Astrocyte (in vitro differentiated cells and primary cell): ENCODE data around the gene FGF2. TPM values are rescaled to one million over a fixed set of nuclear protein-coding genes. Genes with fewer than 3 reads are reported as not detected.
"Not testable (repeated sequence)": the region's sequence is repeated elsewhere in the genome, so short reads cannot be mapped to it uniquely, and the experiment has no call there.

Experiments
- DNase-seq: peaks from one replicate; pipeline ENCODE4 v3.0.0-alpha.2; 2010; ENCODE audit warnings: low read depth
- FAIRE-seq: peaks from 2 replicates; lab custom pipeline; 2011; peaks lifted over from hg19 to GRCh38; lab: Jason Lieb, UNC
- H2AFZ ChIP-seq: 2 replicates; pipeline ENCODE4 v1.6.0; 2012; ENCODE audit warnings: low read depth, low read length, inconsistent platforms
- H3K27ac ChIP-seq: 2 replicates; pipeline ENCODE4 v1.5.1; 2011; ENCODE audit warnings: low read depth, low read length, inconsistent platforms
- H3K27me3 ChIP-seq: 2 replicates; pipeline ENCODE4 v1.6.0; 2011; ENCODE audit warnings: low read length, inconsistent platforms; ENCODE audit not compliant: insufficient read depth
- H3K36me3 ChIP-seq: 2 replicates; pipeline ENCODE4 v1.5.1; 2011; ENCODE audit warnings: low read length, inconsistent platforms; ENCODE audit not compliant: insufficient read depth
- H3K4me1 ChIP-seq: 2 replicates; pipeline ENCODE4 v1.5.1; 2011; ENCODE audit warnings: low read length, inconsistent platforms; ENCODE audit not compliant: insufficient read depth
- H3K4me2 ChIP-seq: 2 replicates; pipeline ENCODE4 v1.6.0; 2012; ENCODE audit warnings: low read length, inconsistent platforms
- H3K4me3 ChIP-seq: 2 replicates; pipeline ENCODE4 v1.5.1; 2011; ENCODE audit warnings: low read depth, mild to moderate bottlenecking, low read length, inconsistent platforms; ENCODE audit not compliant: insufficient read depth
- H3K79me2 ChIP-seq: 2 replicates; pipeline ENCODE4 v1.6.0; 2012; ENCODE audit warnings: mild to moderate bottlenecking, low read length, inconsistent platforms; ENCODE audit not compliant: insufficient read depth
- H3K9ac ChIP-seq: 2 replicates; pipeline ENCODE4 v1.6.0; 2012; ENCODE audit warnings: mild to moderate bottlenecking, low read length, inconsistent platforms
- H3K9me3 ChIP-seq: 2 replicates; pipeline ENCODE4 v1.5.1; 2012; ENCODE audit warnings: low read depth, mild to moderate bottlenecking, low read length, inconsistent platforms; ENCODE audit not compliant: insufficient read depth
- H4K20me1 ChIP-seq: 2 replicates; pipeline ENCODE4 v1.6.0; 2012; ENCODE audit warnings: low read length, inconsistent platforms; ENCODE audit not compliant: insufficient read depth
- H3K27ac Mint-ChIP-seq: one replicate; pipeline ENCODE4 v1.8.0; 2021; ENCODE audit warnings: mild to moderate bottlenecking, mixed read lengths; ENCODE audit not compliant: unreplicated experiment
- H3K27me3 Mint-ChIP-seq: one replicate; pipeline ENCODE4 v1.8.0; 2021; ENCODE audit warnings: low read depth, mixed read lengths; ENCODE audit not compliant: unreplicated experiment
- H3K36me3 Mint-ChIP-seq: one replicate; pipeline ENCODE4 v1.8.0; 2021; ENCODE audit warnings: low read depth, mixed read lengths; ENCODE audit not compliant: unreplicated experiment
- H3K4me1 Mint-ChIP-seq: one replicate; pipeline ENCODE4 v1.8.0; 2021; ENCODE audit warnings: low read depth, mixed read lengths; ENCODE audit not compliant: unreplicated experiment
- H3K4me3 Mint-ChIP-seq: one replicate; pipeline ENCODE4 v1.8.0; 2021; ENCODE audit warnings: mild to moderate bottlenecking, moderate library complexity, mixed read lengths; ENCODE audit not compliant: unreplicated experiment
- H3K9me3 Mint-ChIP-seq: one replicate; pipeline ENCODE4 v1.8.0; 2021; ENCODE audit warnings: mild to moderate bottlenecking, mixed read lengths; ENCODE audit not compliant: unreplicated experiment
- EZH2 ChIP-seq: IDR thresholded peaks from 2 replicates; pipeline ENCODE4 v1.6.1; 2012; ENCODE audit warnings: mild to moderate bottlenecking, low read length, inconsistent platforms; ENCODE audit not compliant: insufficient read depth
- total RNA-seq: library from RNA; stranded (reverse); gene quantifications from 2 replicates; pipeline ENCODE4 v1.2.1, GENCODE V29; 2021
- TF ChIP-seq, protein P1 (sequence below): IDR thresholded peaks from 2 replicates; pipeline ENCODE4 v1.5.1; 2011; ENCODE audit warnings: low read depth, mild to moderate bottlenecking, inconsistent platforms, low read length, moderate library complexity; ENCODE audit not compliant: insufficient read depth

The FGF2 gene
- total RNA-seq, 1 donor from 2014 or later, result 38.4 TPM

DNA sequence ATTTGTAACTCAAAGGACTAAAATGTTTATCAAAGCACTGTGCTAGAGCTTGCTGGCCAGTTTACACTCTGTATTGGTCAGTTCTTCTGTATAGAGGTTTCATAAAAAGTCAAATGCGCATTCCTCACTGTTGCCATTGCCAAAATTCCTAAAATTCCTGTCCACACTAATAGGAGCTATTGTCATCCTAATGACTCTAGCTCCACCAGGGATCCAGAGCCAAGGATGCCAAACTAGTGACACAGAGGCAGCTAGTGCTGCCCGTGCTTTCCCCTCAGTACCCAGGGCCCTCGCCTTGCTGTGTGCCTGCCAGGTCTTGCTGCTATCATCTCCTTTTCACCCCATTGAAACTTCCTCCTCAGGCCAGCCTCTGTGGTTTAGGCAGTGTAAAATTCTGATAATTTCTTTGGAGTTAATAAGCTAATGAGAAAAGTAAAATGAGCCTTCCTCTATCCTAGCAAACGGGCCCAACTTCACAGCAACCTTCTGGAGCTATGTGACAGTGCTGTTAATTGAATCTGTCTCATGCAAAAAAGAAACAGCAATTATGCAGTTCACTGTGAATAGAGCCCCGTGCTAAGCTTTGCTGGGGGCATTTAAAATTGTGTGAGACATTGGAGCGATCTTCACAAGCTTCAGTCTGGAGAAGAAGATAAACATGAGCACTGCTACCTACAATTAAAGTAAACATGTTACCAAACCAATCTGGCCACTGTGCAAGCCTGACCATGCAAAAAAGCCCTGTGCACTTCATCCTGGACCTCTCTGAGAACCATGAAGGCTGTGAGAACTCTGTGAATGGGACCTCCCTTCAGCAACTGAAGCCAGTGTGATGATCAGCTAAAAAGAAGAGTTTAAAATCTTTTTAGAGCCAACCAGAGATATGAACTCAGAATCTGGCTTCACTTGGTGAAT, 43.1 kb upstream of the FGF2 start:
- peak overlapping the region; percentile 70 for H3K4me3 Mint-ChIP-seq

DNA sequence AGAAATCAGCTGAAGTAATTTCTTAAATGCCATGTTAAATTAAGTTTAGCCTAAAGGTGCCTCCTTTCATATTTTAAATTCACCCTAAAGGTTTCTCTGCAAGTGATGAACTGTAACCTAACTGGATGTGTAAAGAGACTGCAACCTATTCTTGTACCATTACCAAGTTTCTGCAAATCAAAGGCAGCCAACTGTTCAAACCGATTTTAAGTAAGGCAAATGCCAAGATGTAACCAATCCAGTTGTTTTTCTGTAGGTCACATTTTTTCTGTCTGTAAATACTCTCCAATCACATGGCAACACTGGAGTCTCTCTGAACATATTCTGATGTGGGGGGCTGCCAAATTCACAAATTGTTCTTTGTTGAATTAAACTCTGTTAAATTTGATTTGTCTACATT, 42.4 kb upstream of the FGF2 start:
- Mint-ChIP-seq H3K36me3 (no peaks in the 10 kb centered on the region), H3K4me1 (peaks cover 20% of the 10 kb centered on the region), H3K27me3 (no peaks in the 10 kb centered on the region), H3K27ac (peak overlapping the region; percentile 94), H3K4me3 (no peak overlapping the region), H3K9me3 (peaks cover 5% of the 10 kb centered on the region)
- no peak overlapping the region for H3K4me3 ChIP-seq
- no peak overlapping the region for H2AFZ ChIP-seq
- peak overlapping the region; percentile 58 for H3K9ac ChIP-seq
- H3K9me3 ChIP-seq, result no peaks in the 10 kb centered on the region
- peaks cover 23% of the 10 kb centered on the region for H3K4me1 ChIP-seq
- DNase-seq (no peak), FAIRE-seq (no peak)
- H3K27ac ChIP-seq, result peak overlapping the region; percentile 68
- H3K27me3 ChIP-seq, result no peaks in the 10 kb centered on the region
- peak overlapping the region; percentile 65 for H3K4me2 ChIP-seq
- no peaks in the 10 kb centered on the region for H4K20me1 ChIP-seq
- H3K36me3 ChIP-seq, result no peaks in the 10 kb centered on the region
- TF ChIP-seq EZH2, result no peak
- TF ChIP-seq, protein P1, sequence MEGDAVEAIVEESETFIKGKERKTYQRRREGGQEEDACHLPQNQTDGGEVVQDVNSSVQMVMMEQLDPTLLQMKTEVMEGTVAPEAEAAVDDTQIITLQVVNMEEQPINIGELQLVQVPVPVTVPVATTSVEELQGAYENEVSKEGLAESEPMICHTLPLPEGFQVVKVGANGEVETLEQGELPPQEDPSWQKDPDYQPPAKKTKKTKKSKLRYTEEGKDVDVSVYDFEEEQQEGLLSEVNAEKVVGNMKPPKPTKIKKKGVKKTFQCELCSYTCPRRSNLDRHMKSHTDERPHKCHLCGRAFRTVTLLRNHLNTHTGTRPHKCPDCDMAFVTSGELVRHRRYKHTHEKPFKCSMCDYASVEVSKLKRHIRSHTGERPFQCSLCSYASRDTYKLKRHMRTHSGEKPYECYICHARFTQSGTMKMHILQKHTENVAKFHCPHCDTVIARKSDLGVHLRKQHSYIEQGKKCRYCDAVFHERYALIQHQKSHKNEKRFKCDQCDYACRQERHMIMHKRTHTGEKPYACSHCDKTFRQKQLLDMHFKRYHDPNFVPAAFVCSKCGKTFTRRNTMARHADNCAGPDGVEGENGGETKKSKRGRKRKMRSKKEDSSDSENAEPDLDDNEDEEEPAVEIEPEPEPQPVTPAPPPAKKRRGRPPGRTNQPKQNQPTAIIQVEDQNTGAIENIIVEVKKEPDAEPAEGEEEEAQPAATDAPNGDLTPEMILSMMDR, result no peak
- H3K79me2 ChIP-seq, result no peaks in the 10 kb centered on the region

More for the DNA sequence above, 43.1 kb upstream of the FGF2 start:
- H3K36me3 ChIP-seq, result no peaks in the 10 kb centered on the region
- peak overlapping the region; percentile 68 for H3K27ac ChIP-seq
- Mint-ChIP-seq H3K4me1 (peaks cover 20% of the 10 kb centered on the region), H3K9me3 (peaks cover 5% of the 10 kb centered on the region), H3K36me3 (no peaks in the 10 kb centered on the region), H3K27me3 (no peaks in the 10 kb centered on the region), H3K27ac (peak overlapping the region; percentile 94)
- TF ChIP-seq, protein P1, result no peak
- no peak for TF ChIP-seq EZH2
- peak overlapping the region; percentile 65 for H3K4me2 ChIP-seq
- H3K79me2 ChIP-seq, result no peaks in the 10 kb centered on the region
- H3K4me3 ChIP-seq, result peak overlapping the region; percentile 1
- FAIRE-seq, result peak; percentile 88
- no peaks in the 10 kb centered on the region for H3K9me3 ChIP-seq
- H4K20me1 ChIP-seq, result no peaks in the 10 kb centered on the region
- H3K9ac ChIP-seq, result peak overlapping the region; percentile 62
- peak overlapping the region; percentile 2 for H2AFZ ChIP-seq
- peak; percentile 97 for DNase-seq
- H3K27me3 ChIP-seq, result no peaks in the 10 kb centered on the region
- peaks cover 23% of the 10 kb centered on the region for H3K4me1 ChIP-seq

DNA sequence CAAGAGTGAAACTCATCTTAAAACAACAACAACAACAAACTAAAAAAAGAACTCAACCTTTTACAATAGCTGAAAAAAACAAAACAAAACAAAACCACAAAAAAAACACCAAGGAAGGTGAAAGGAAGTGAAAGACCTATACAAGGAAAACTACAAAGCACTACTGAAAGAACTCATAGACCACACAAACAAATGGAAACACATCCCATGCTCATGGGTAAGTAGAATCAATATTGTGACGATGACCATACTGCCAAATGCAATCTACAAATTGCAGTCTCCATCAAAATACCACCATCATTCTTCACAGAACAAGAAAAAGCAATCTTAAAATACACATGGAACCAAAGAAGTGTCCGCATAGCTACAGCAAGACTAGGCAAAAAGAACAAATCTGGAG, 41.5 kb upstream of the FGF2 start:
- FAIRE-seq (peak; percentile 43), DNase-seq (no peak)
- no peaks in the 10 kb centered on the region for H3K27me3 Mint-ChIP-seq
- peak overlapping the region; percentile 47 for H3K27ac Mint-ChIP-seq
- no peaks in the 10 kb centered on the region for H3K36me3 Mint-ChIP-seq
- TF ChIP-seq EZH2, result no peak
- TF ChIP-seq, protein P1, result no peak
- H3K4me3 Mint-ChIP-seq, result no peak overlapping the region
- H3K9ac ChIP-seq, result no peak overlapping the region
- H3K4me2 ChIP-seq, result no peak overlapping the region
- H3K27me3 ChIP-seq, result no peaks in the 10 kb centered on the region
- H3K79me2 ChIP-seq, result no peaks in the 10 kb centered on the region
- H3K4me1 Mint-ChIP-seq, result peaks cover 20% of the 10 kb centered on the region
- no peaks in the 10 kb centered on the region for H4K20me1 ChIP-seq
- no peak overlapping the region for H2AFZ ChIP-seq
- no peaks in the 10 kb centered on the region for H3K9me3 ChIP-seq
- no peaks in the 10 kb centered on the region for H3K36me3 ChIP-seq
- H3K9me3 Mint-ChIP-seq, result peaks cover 5% of the 10 kb centered on the region
- no peak overlapping the region for H3K27ac ChIP-seq
- no peak overlapping the region for H3K4me3 ChIP-seq
- H3K4me1 ChIP-seq, result peaks cover 23% of the 10 kb centered on the region

DNA sequence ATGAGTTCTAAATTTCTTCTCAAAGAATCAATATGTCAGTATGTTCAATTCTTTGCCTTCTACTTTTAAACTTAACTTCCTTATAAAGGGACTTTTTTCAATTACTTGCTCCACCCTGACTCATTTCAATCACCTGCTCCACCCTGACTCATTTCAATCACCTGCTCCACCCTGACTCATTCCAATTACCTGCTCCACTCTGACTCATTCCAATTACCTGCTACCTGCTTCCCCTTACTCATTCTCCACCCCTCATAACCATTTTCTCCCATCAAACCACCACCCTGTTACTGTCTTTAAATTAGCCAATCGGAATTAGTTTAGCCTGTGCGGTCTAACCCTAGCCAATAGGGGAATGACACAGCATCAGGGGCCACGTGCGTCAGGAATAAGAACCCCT, 40.3 kb upstream of the FGF2 start:
- H3K27me3 ChIP-seq, H3K36me3 ChIP-seq, H3K9me3 Mint-ChIP-seq, H3K9ac ChIP-seq, H3K4me3 ChIP-seq, H3K36me3 Mint-ChIP-seq, H3K27me3 Mint-ChIP-seq, H4K20me1 ChIP-seq, FAIRE-seq, H3K4me2 ChIP-seq, H3K27ac Mint-ChIP-seq, H3K79me2 ChIP-seq, H3K4me3 Mint-ChIP-seq, H3K27ac ChIP-seq, DNase-seq, H2AFZ ChIP-seq, H3K9me3 ChIP-seq: not testable (repeated sequence)
- peaks cover 23% of the 10 kb centered on the region for H3K4me1 ChIP-seq
- H3K4me1 Mint-ChIP-seq, result peaks cover 20% of the 10 kb centered on the region
